GM21381 (cell line): ENCODE data around the gene RNF212.

ENCODE experiments used
- ATAC-seq: cut with Tn5 transposase; IDR thresholded peaks from one replicate; pipeline ENCODE4 v1.9.1; 2021; ENCODE audit warnings: mild to moderate bottlenecking, moderate library complexity; ENCODE audit not compliant: unreplicated experiment

Gene RNF212

GRCh38 chr4:1090465-1091440, 22.6 kb downstream of the RNF212 start:
- ATAC-seq: no peak

DNA sequence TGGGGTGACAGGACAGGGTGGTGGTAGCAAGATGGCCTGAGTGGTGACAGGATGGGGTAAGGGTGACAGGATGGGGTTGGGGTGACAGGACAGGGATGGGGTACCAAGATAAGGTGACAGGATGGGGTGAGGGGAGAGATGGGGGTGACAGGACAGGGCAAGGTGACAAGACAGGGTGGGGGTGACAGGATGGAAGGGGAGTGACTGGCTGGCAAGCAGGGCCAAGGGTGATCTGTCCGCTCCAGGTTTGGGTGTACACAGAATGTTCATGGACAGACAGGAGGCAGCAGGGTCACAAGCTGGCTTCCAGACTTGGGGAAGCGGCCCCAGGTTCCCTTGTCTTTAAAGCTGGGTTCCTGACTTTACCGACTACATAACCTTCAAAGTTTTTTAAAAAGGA, 23.3 kb downstream of the RNF212 start:
- ATAC-seq: no peak

DNA sequence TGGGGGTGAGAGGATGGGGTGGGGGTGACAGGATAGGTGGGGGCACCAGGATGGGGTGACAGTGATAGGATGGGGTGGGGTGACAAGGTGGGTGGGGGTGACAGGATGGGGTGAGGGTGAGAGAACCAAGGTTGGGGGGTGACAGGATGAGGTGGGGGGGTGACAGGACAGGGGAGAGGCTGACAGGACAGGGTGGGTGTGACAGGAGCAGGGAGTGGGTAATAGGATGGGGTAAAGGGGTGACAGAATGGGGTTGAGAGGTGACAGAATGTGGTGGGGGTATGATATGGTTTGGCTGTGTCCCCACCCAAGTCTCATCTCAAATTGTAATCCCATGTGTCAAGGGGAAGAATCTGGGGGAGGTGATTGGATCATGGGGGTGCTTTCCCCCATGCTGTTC, 26.0 kb downstream of the RNF212 start:
- ATAC-seq: no peak

GRCh38 chr4:1086011-1086410, 27.4 kb downstream of the RNF212 start:
- ATAC-seq: no peak

DNA sequence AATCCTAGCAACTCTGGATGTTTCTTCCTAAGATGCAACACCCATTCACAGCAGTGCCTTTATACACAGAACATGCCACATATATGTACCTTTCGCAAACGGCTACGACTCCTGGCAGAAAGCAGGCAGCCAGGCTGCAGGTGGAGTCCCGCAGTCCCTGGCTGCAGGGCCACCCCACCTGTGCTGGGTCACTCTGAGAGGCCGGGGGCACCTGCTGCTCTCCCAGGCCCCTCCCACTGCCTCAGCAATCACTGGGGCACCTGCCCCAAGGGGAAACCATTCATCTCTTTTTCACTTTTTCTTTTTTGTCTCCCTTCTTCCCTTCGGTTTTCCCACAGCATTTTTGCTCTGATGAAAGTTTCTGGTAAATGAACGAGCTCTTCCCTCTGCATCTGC, 28.0 kb downstream of the RNF212 start:
- no peak for ATAC-seq

- no peak for ATAC-seq
These were observed 28.5 kb downstream of the RNF212 start for GRCh38 chr4:1084796-1085403.

GRCh38 chr4:1084394-1084793, 29.0 kb downstream of the RNF212 start:
- ATAC-seq: no peak

DNA sequence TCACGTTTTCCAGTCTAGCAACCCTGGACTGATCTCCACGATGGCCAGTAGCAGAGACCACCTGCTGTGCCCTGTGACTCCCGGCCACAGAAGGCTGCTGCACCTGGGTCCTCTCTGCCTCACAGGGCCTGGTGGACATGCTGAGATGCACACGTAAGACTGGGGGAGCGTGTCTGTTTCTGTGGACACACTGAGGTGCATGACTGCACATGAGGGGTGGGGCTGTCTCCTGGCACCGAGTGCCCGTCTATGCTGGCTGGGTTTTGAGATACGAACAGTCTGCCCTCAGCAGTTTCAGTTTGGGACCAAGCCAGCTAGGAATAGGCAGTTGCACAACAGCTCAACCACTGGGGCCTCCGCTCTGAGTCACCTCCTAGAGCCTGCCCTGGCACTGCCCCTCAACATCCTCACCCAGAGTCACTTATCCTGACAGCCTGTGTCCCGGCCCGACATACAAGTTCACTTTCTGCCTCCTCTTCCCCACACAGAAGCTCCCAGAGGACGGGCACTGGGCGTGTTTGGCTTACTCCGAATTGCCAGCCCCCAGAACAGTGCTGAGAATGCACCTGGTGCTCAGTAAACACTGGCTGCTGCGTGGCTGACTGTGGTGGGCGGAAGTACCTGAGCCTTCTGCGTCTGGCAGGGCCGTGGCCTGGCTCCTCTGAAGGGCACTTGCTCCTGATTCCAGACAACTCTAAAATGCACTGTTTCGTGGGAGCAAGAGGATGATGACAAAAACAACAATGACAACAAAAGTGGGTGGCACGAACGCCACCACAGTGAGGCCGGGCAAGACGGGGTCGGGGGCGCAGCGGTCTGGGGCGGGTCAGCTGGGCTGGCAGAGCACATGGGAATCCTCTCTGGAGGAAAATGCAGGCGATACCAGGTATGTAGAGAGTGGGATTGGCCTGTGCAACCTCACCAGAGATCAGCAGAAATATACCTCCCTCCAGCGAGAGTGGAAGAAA, 30.9 kb downstream of the RNF212 start:
- no peak for ATAC-seq

GRCh38 chr4:1081689-1082040, 31.7 kb downstream of the RNF212 start:
- no peak for ATAC-seq

DNA sequence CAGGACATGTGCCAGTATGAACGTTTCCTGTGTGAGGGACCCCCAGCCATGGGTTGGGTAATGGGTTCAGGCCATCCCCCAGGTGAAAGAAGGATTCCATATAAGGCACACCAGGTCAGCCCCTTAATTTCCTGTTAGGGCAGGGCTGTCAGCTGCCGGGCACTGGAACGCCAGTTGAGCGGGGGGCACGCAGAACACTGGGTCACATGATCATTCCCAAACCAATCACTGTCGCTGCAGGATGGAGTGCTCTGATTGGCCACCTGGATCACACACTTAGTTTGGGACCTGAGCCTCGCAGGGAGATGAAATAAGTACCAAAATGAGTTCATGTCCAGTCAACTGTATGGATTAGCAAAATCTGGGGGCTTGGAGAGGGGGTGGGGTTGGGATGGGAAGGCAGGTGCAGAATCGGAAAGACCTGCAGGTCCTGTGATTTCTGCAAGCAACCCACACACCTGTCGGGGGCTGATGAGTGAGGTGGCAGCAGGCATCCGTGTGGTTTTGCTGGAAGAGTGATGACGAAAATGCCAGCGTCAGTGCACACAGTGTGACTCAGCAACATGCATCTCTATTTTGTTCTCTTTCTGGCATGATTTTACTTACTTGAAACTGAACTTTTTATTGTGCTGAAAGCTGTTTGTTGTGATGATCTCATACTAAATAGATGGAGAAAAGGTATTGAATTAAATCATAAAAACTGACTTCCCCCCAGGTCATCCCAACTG, 32.2 kb downstream of the RNF212 start:
- no peak for ATAC-seq

GRCh38 chr4:1080432-1080831, 32.9 kb downstream of the RNF212 start:
- no peak for ATAC-seq

- no peak for ATAC-seq
These were observed 33.6 kb downstream of the RNF212 start for GRCh38 chr4:1079711-1080265.

GRCh38 chr4:1078490-1078889, 34.9 kb downstream of the RNF212 start:
- no peak for ATAC-seq

DNA sequence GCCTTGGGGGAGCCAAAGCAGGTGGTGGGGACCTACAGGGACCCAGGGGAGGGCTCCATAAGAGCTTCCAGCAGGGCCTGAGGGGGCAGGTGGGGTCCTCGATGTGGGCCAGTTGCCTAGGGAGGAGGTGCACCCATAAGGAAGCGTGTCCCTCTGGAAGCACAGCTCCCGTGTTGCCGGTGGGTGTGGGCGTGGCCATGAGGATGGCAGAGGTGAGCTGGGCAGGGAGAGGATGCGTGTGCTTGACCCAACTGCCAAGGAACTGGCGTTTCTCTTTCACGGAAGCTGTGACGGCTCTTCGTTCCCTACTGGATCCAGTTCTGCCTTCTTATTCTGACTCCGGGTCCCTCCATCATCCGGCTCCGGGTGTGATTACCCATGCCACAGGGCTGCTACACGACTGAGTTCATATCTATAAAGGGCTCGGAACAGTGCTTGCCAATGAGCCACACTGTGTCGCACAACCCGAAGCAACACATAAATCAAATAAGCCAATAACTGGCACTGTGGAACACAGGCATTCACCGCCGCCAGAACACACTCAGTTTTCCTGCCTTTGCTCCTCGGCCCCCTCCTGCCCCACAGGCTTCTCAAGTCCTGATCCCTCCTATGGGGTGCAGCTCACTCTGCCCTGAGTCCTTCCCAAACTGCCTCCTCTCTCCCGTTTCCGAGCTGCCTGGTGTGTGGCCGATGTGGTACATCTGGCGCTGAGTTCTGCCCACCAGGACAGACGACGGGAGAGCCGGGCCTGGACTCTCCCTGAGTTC, 35.5 kb downstream of the RNF212 start:
- no peak for ATAC-seq

DNA sequence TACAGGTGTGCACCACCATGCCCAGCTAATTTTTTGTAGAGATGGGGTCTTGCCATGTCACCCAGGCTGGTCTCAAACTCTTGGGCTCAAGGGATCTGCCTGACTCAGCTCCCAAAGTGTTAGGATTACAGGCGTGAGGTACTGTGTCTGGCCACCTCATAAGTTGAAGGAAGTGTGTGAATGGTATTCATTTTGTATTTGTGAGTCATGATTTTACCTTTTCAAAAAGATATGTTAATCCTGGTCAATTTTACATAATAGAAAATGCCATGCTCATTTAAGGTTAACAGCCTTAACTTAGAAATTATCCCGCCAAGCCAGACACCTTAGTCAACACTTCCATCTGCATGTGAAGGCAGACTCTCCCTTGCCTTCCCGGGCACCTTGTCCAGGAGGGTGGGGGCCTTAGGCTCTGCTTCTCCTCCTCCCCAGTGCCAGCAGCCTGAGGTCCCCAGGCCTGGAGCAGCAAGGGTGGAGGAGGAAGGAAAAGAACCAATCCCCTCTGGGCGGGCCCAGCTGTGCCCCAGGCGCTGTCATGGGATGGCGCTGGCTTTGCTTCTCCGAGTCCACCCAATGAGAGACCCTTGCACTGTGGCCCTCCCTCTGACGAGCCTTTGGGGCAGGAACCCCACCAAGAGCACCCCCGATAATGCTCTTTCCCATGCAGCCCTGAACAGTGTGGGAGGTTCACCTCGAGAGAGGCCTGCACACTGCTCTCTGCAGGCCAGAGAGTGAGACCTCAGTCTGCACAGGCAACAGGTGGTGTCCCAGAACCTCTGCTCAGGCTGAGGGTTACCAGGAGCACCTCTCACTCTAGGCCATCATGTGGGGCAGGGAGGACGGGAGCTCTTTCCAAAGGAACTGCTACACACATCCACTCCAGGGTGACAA, 37.3 kb downstream of the RNF212 start:
- no peak for ATAC-seq

GRCh38 chr4:1075225-1075624, 38.1 kb downstream of the RNF212 start:
- ATAC-seq: no peak

DNA sequence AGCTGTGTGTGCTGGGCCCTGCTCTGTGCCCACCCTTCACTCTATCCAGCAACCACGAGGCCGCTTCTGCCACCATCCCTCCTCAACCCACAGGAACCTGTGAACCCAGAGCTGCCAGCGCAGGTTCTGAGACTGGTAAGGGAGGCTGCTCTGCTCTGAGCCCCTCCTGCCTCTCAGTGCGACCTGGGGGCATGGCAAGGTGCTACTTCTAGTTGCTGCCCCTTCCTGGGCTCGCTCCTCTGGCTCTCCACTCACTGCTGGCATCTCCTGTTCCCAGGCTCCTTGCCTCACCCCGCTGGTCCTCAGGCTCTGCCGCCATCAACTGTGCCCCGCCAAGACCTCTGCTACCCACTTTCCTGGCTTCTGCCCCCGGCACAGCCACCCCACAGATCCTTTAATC, 39.3 kb downstream of the RNF212 start:
- no peak for ATAC-seq

DNA sequence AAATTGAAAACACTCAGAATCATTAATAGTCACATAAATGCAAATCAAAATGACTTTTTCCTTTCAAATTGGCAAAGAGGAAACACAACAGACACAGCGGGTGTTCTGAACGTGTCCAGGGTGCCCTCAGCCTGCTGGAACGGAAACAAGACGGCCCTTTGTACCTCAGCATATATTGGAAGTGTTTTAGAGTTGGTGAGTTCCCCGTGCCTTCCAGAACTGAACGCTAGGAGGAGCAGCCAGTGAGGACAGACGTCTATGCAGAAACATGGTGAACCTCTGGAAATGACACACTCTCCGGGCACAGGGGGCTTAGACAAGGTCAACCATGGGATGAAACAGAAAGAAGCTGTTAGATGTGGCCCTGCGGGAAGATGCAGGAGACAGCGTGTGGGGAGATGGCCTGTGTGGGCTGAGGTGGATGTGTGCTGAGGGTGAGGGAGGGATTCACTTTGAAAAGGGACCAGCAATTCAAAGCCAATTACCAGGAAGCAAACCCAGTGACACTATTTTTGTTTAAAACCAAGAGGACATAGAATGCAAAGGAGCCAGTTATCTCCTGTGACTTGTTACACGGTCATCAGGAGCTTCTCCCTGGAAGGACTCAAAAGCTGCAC, 40.4 kb downstream of the RNF212 start:
- no peak for ATAC-seq
